Activated CD8-positive, alpha-beta T cell treated with anti-CD3 and anti-CD28 coated beads, Interleukin-2, amount 10 ng/mL, durations not matched to agents 7 days and 5 days (primary cell): Measurements from ENCODE around the gene TTC23. TPM values are rescaled to one million over a fixed set of nuclear protein-coding genes. Genes with fewer than 3 reads are reported as not detected.

Source experiments
- ATAC-seq: fragments of 150-1000 bp; cut with Tn5 transposase; one replicate; pipeline ENCODE4 v1.10.0; 2021; ENCODE audit warnings: moderate library complexity
- CTCF ChIA-PET: fragments of 350-600 bp; sonication (Branson Sonifier 250); formaldehyde crosslinking; loops from one replicate; lab custom pipeline; 2021; ENCODE audit warnings: antibody characterized with exemption; lab: Charles Lee
- POLR2A ChIA-PET: fragments of 350-600 bp; sonication (Branson Sonifier 250); formaldehyde crosslinking; loops from one replicate; lab custom pipeline; 2021; ENCODE audit warnings: antibody characterized with exemption; lab: Charles Lee
- DNase-seq: peaks from one replicate; pipeline ENCODE4 v3.0.0-alpha.2; 2020
- H3K27ac Mint-ChIP-seq: one replicate; pipeline ENCODE4 v1.8.0; 2021; ENCODE audit warnings: mild to moderate bottlenecking, mixed read lengths
- H3K27me3 Mint-ChIP-seq: one replicate; pipeline ENCODE4 v1.8.0; 2021; ENCODE audit warnings: low read depth, mixed read lengths
- H3K36me3 Mint-ChIP-seq: one replicate; pipeline ENCODE4 v1.8.0; 2021; ENCODE audit warnings: low read depth, mixed read lengths
- H3K4me1 Mint-ChIP-seq: one replicate; pipeline ENCODE4 v1.8.0; 2021; ENCODE audit warnings: low read depth, mixed read lengths
- H3K4me3 Mint-ChIP-seq: one replicate; pipeline ENCODE4 v1.8.0; 2021; ENCODE audit warnings: mild to moderate bottlenecking, mixed read lengths
- H3K9me3 Mint-ChIP-seq: one replicate; pipeline ENCODE4 v1.8.0; 2022; ENCODE audit warnings: mixed read lengths; ENCODE audit not compliant: insufficient read depth
- total RNA-seq, 2 experiments: library from RNA; stranded (reverse); gene quantifications; one replicate each; pipeline ENCODE4 v1.2.3, GENCODE V29; 2021

The TTC23 gene
- total RNA-seq, 2 experiments from 2014 or later: 0.65 to 0.82 TPM

DNA sequence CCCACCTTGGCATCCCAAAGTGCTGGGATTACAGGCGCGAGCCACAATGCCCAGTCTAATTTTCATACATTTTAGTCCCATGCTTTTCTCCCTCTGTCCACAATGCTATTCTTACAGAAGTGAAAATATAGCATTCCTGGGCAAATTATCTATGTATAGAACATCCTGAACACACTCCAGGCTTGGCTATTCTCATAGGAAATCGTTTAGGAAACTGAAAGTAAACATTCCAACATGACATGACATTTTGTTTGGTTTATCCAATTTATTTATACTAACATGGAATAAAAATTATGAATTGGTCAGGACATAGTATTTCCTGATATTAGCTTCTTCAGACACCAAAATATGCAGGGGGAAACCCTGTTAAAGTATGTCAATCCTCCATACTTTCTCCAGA lies 91.9 kb downstream of the TTC23 start:
- H3K36me3 Mint-ChIP-seq: no peaks in the 10 kb centered on the region
- no peak overlapping the region for H3K27ac Mint-ChIP-seq
- ATAC-seq: no peak
- ChIA-PET CTCF (no interaction called here), POLR2A (no interaction called here)
- H3K4me3 Mint-ChIP-seq: no peak overlapping the region
- DNase-seq: no peak
- H3K27me3 Mint-ChIP-seq: no peaks in the 10 kb centered on the region
- peaks cover 8% of the 10 kb centered on the region for H3K4me1 Mint-ChIP-seq
- H3K9me3 Mint-ChIP-seq: no peaks in the 10 kb centered on the region

DNA sequence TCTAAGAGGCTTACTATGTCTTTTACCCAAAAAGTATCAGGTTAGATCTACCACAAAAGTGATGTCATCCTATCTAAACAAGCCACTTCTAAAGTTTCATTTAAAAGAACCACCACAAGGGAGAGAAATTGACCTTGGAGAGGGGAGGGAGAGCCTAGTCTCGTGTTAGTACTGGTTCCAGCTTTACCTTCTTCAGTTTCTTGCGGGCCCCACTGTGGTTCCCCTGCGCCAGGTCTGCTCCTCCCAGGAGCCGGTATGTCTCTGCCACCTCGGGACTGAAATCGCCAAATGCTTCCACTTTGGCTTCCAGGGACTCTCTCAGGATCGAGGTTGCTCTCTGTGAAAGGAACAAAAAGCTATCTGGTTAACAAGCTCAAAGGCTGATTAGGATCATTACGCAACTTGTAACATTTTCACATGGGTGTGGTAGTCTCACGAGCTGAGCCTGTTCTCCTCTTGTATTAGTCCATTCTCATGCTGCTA lies 93.4 kb downstream of the TTC23 start:
- no peaks in the 10 kb centered on the region for H3K9me3 Mint-ChIP-seq
- no peak overlapping the region for H3K4me3 Mint-ChIP-seq
- ATAC-seq (peak; percentile 44), DNase-seq (no peak)
- ChIA-PET POLR2A (no interaction called here), CTCF (no interaction called here)
- H3K4me1 Mint-ChIP-seq: peaks cover 8% of the 10 kb centered on the region
- H3K27me3 Mint-ChIP-seq: no peaks in the 10 kb centered on the region
- no peak overlapping the region for H3K27ac Mint-ChIP-seq
- H3K36me3 Mint-ChIP-seq: no peaks in the 10 kb centered on the region

DNA sequence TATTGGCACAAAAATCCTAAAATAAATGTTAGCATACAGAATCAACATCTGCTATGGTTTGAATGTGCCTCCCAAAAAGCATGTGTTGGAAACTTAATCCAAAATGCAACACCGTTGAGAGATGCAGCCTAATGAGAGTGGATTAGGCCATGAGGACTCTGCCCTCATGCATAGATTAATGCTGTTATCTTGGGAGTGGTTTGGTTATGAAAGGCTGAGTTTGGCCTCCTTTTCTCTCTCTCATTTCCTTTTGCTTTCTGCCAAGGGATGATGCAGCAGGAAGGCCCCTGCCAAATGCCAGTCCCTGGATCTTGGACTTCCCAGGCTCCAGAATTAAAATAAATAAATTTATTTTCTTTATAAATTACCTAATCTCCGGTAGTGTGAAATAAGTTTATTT lies 95.1 kb downstream of the TTC23 start:
- CTCF ChIA-PET: no interaction called here
- H3K27ac Mint-ChIP-seq: no peak overlapping the region
- no peak overlapping the region for H3K4me3 Mint-ChIP-seq
- no peaks in the 10 kb centered on the region for H3K36me3 Mint-ChIP-seq
- POLR2A ChIA-PET: no interaction called here
- no peaks in the 10 kb centered on the region for H3K9me3 Mint-ChIP-seq
- DNase-seq (no peak), ATAC-seq (no peak)
- H3K27me3 Mint-ChIP-seq: no peaks in the 10 kb centered on the region
- peaks cover 8% of the 10 kb centered on the region for H3K4me1 Mint-ChIP-seq

DNA sequence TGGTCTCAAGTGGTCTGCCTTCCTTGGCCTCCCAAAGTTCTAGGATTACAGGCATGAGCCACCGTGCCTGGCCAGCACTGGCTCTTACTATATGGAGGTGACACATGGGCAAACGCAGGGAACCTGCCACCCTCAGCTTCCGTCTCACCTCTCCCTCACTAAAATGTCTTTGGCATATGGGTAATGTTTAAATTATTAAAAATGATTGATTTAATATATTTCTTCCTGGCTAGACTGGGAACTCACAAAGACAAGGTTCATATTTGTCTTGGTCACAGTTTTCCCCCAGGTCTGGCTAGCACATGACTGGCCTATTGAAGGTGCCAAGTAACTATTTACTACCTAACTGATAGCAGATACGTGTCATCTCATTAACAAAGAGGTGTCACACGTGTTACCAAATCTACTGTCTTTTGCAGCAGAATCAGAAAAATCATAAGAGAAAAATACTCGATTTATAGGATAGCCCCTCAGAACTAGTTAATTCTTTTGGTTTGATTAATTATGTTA lies 96.3 kb downstream of the TTC23 start:
- peaks cover 8% of the 10 kb centered on the region for H3K4me1 Mint-ChIP-seq
- ATAC-seq (no peak), DNase-seq (no peak)
- H3K27me3 Mint-ChIP-seq: no peaks in the 10 kb centered on the region
- no peaks in the 10 kb centered on the region for H3K36me3 Mint-ChIP-seq
- no peak overlapping the region for H3K27ac Mint-ChIP-seq
- ChIA-PET CTCF (interaction anchor here (0.7 kb wide), 1 partner anchor 98 kb away, joined by 3 read pairs; no protein-coding TSS in a partner anchor), POLR2A (no interaction called here)
- no peaks in the 10 kb centered on the region for H3K9me3 Mint-ChIP-seq
- H3K4me3 Mint-ChIP-seq: no peak overlapping the region

DNA sequence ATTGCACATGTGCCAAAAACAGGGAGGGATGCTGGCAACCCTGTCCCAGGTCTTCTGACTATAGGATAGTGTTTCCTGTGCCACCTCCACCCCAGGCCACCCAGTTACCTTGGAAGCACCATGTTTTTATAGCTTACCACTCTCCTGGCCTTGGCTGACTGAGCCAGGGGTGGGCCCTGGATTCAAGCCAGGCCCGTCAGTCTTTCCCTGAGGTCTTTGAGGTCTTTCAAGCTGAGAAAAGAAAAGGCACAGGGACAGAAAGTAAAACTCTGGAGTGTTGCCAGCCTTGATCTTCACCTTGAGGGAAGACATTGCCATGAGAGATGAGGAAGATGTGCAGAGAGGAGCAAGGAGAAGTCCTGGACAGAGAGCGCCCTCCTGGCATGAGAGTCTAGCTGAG lies 98.2 kb downstream of the TTC23 start:
- DNase-seq (no peak), ATAC-seq (no peak)
- Mint-ChIP-seq H3K27me3 (no peaks in the 10 kb centered on the region), H3K9me3 (no peaks in the 10 kb centered on the region), H3K27ac (no peak overlapping the region), H3K4me1 (peaks cover 6% of the 10 kb centered on the region), H3K4me3 (no peak overlapping the region), H3K36me3 (no peaks in the 10 kb centered on the region)
- ChIA-PET CTCF (no interaction called here), POLR2A (no interaction called here)

DNA sequence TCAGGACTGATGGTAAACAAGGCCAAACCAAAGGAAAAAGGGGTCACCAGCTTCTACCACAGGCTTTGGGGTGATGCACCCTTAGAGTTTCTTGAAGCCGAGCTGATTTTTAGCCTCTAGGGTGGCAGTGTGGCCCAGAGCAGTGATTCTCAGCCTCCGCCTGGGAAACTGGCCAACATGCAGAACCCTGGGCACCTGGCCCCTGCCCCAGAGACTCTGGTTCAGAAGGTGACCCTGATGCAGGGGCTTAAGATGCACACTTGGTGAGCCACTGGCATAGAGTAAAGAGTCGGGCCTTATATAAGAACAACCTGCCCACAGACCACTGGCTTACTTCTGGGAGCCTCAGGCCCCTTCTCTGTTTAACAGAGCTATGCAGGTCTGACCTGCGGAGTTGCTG lies 100.0 kb downstream of the TTC23 start:
- H3K4me1 Mint-ChIP-seq: no peaks in the 10 kb centered on the region
- H3K27ac Mint-ChIP-seq: no peak overlapping the region
- DNase-seq: no peak
- no peak overlapping the region for H3K4me3 Mint-ChIP-seq
- no peak for ATAC-seq
- H3K9me3 Mint-ChIP-seq: no peaks in the 10 kb centered on the region
- no peaks in the 10 kb centered on the region for H3K27me3 Mint-ChIP-seq
- ChIA-PET POLR2A (no interaction called here), CTCF (no interaction called here)
- no peaks in the 10 kb centered on the region for H3K36me3 Mint-ChIP-seq

DNA sequence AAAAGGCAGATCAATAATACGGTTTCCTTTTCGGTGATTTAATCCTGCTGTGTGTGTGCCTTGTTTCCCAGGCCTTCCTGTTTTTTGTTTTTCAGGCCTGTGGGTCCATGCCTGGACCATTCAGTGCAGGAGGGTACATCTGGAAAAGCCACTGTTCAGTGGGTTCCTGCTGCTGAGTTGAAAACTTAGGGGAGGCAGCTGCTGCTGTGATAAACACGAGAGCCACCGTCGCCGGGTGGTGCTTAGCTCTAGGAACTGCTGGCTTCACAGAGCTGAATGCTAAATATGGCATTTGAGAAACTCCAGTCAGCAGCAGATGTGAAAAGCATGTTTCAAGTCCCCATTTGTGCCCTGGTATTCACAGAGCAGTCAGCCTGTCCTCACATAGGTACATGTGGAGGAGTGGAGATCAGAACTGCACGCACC lies 100.5 kb downstream of the TTC23 start:
- H3K4me1 Mint-ChIP-seq: no peaks in the 10 kb centered on the region
- no peak overlapping the region for H3K27ac Mint-ChIP-seq
- no peaks in the 10 kb centered on the region for H3K27me3 Mint-ChIP-seq
- DNase-seq (no peak), ATAC-seq (no peak)
- H3K9me3 Mint-ChIP-seq: no peaks in the 10 kb centered on the region
- no peaks in the 10 kb centered on the region for H3K36me3 Mint-ChIP-seq
- POLR2A ChIA-PET: no interaction called here
- H3K4me3 Mint-ChIP-seq: no peak overlapping the region
- CTCF ChIA-PET: no interaction called here

DNA sequence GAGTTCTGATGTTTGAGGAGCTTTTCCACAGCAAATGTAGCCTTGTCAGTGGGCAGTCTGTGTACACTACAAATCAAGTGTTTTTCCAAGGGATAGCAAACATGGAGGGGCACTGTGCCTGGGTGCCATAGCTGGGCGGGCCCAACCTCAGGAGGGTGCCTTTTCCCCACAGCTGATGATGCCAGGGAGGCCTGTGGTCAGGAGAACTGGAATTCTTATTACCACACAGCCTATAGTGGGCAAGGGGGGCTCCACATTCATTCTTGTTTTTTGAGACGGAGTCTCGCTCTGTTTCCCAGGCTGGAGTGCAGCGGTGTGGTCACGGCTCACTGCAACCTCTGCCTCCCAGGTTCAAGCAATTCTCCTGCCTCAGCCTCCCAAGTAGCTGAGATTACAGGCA lies 102.7 kb downstream of the TTC23 start:
- no peaks in the 10 kb centered on the region for H3K36me3 Mint-ChIP-seq
- H3K27me3 Mint-ChIP-seq: no peaks in the 10 kb centered on the region
- no peaks in the 10 kb centered on the region for H3K4me1 Mint-ChIP-seq
- POLR2A ChIA-PET: no interaction called here
- CTCF ChIA-PET: no interaction called here
- no peak overlapping the region for H3K27ac Mint-ChIP-seq
- H3K4me3 Mint-ChIP-seq: no peak overlapping the region
- DNase-seq (no peak), ATAC-seq (no peak)
- no peaks in the 10 kb centered on the region for H3K9me3 Mint-ChIP-seq

DNA sequence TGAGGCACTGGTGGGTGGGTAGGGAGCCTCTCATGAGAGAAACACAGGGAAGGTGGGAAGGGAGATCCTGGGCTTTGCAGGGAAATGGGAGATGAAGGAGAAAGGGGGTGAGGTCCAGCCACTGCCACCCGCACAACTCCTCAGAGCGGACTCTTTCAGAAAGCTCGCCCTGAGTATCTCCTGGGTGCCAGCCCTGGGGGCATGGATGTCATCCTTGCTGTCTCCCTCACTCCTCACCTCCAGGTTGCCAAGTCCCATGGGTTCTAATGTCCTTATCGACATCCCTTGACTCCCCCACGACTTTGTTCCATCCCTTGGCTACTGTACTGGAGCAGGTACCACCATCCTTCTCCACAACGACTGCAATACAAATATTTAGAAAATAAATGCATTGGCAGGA lies 103.6 kb downstream of the TTC23 start:
- POLR2A ChIA-PET: no interaction called here

DNA sequence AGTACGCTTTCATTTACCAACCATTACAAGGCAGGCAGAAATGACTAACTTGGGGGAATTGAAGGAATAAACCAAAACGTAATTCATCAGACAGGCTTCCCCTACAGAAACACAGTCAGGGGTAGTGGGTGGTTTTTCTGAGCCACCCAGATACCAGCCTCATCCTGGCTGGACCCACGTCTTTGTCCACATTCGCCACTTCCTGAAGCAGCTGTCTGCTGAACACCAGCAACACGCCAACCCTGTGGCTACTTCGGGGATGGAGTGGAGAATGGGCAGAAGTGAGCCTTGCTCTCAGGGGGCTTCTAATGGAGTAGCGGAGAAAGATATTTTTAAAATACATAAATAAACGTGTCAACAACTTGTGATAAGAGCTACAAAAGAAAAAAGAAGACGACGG lies 104.4 kb downstream of the TTC23 start:
- Mint-ChIP-seq H3K4me1 (no peaks in the 10 kb centered on the region), H3K9me3 (no peaks in the 10 kb centered on the region), H3K27ac (no peak overlapping the region), H3K27me3 (no peaks in the 10 kb centered on the region), H3K4me3 (no peak overlapping the region), H3K36me3 (no peaks in the 10 kb centered on the region)
- POLR2A ChIA-PET: no interaction called here
- CTCF ChIA-PET: no interaction called here
- DNase-seq: no peak
- no peak for ATAC-seq

More for the DNA sequence above, 103.6 kb downstream of the TTC23 start:
- no peaks in the 10 kb centered on the region for H3K4me1 Mint-ChIP-seq
- CTCF ChIA-PET: no interaction called here
- H3K4me3 Mint-ChIP-seq: no peak overlapping the region
- no peak for DNase-seq
- H3K36me3 Mint-ChIP-seq: no peaks in the 10 kb centered on the region
- no peak for ATAC-seq
- no peaks in the 10 kb centered on the region for H3K27me3 Mint-ChIP-seq
- no peaks in the 10 kb centered on the region for H3K9me3 Mint-ChIP-seq
- no peak overlapping the region for H3K27ac Mint-ChIP-seq

DNA sequence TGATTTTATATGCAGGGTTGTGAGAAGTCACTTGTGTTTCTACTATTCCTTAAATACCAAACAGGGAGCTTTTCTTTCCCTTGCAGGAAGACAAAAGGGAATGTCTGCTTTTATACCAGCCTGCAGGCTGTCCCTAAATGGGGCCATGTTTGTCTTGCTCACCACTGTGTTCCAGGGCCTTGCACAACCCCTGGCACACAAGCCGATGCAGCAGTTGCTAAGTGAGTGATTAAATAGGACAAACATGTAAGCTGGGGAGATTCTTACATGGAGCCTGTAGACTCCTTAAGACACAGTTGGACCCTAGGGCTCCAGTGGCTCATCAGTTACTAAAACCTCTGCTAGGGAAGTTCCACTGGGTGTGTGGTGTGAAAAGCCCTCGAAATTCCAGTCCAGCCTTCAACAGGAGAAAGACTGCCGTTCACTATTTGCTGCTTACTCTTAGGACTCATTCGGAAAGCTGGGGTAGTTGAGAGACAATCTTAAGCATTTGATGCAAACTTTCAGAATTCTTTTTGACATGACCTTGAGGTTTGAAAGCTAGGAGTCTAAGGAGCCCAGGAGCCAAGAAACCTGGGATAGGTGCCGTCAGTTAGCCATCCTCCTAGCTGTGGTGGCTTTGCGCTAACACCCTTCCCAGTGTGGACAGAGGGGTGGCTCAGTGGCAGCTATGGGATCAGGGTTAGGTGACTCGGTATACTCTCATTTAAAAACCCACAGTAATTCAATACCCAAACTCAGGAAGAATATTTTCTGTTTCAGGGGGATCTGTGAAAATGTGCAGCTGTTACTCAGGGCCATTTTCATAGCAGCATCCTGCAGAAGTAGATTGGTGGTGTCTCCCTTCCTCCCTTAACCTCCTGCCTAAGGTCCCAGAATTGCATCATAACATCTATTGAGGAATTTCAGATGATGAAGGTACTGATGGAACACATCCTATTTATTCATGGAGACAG lies 105.4 kb downstream of the TTC23 start:
- ATAC-seq: no peak
- Mint-ChIP-seq H3K36me3 (no peaks in the 10 kb centered on the region), H3K27ac (no peak overlapping the region), H3K9me3 (no peaks in the 10 kb centered on the region), H3K4me3 (no peak overlapping the region), H3K27me3 (no peaks in the 10 kb centered on the region), H3K4me1 (no peaks in the 10 kb centered on the region)
- no peak for DNase-seq
- CTCF ChIA-PET: interaction anchor here (1.0 kb wide), 1 partner anchor 39 kb away, joined by 4 read pairs; the partner anchor contains the start of gene SYNM
- POLR2A ChIA-PET: no interaction called here

DNA sequence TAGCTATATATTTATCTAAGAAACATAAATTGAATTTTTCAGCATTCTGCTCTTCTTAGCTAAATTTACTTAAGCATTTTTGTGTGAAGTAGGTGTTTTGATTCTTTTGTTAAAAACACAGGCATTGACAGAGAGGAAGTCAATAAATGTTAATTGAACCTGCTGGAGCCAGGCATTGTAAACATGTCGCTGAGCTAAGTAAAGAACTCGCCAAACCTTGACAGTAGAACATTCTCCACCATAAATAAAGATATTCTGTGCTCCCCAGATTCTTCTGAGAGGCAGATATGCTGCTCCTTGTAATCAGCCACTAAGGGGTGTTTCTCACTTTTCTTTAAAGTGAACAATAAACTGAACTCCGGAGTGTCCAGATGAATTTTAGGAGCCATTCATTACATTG lies 106.1 kb downstream of the TTC23 start:
- H3K4me1 Mint-ChIP-seq: no peaks in the 10 kb centered on the region
- ChIA-PET POLR2A (no interaction called here), CTCF (interaction anchor here (1.0 kb wide), 1 partner anchor 38 kb away, joined by 4 read pairs; the partner anchor contains the start of gene SYNM)

More for the DNA sequence above, 106.1 kb downstream of the TTC23 start:
- Mint-ChIP-seq H3K27ac (no peak overlapping the region), H3K27me3 (no peaks in the 10 kb centered on the region), H3K4me3 (no peak overlapping the region), H3K36me3 (no peaks in the 10 kb centered on the region), H3K9me3 (no peaks in the 10 kb centered on the region)
- ATAC-seq (no peak), DNase-seq (no peak)
